OCI-LY3 (cell line): ENCODE results near the gene MGP.

Experiments used
- H2AFZ ChIP-seq: fragments of 200-600, 300-600 bp; shearing (Covaris generic); 2 replicates; pipeline ENCODE4 v1.6.0; 2014; ENCODE audit warnings: antibody characterized with exemption, low read depth, low read length
- H3K27ac ChIP-seq: fragments of 200-600, 300-600 bp; sonication (generic); 2 replicates; pipeline ENCODE4 v1.5.1; 2014; ENCODE audit warnings: mild to moderate bottlenecking, low read length, moderate library complexity, mixed read lengths
- H3K27me3 ChIP-seq: fragments of 200-600, 300-600 bp; sonication (generic); 2 replicates; pipeline ENCODE4 v1.6.1; 2014; ENCODE audit warnings: low read depth, low read length, mixed read lengths
- H3K36me3 ChIP-seq: fragments of 200-600, 300-600 bp; sonication (generic); replicated peaks from 2 replicates; pipeline ENCODE3; 2014; ENCODE audit warnings: low read depth, low read length, mixed read lengths
- H3K4me1 ChIP-seq: fragments of 300-600, 200-600 bp; sonication (generic); 2 replicates; pipeline ENCODE4 v1.6.1; 2014; ENCODE audit warnings: low read length, mixed read lengths
- H3K4me2 ChIP-seq: fragments of 200-600, 300-600 bp; sonication (generic); 2 replicates; pipeline ENCODE4 v1.6.1; 2014; ENCODE audit warnings: low read length, mixed read lengths
- H3K4me3 ChIP-seq: fragments of 300-600, 200-600 bp; sonication (generic); 2 replicates; pipeline ENCODE4 v1.5.1; 2014; ENCODE audit warnings: antibody characterized with exemption, mild to moderate bottlenecking, low read length, moderate library complexity
- H3K79me2 ChIP-seq: fragments of 300-600, 200-600 bp; shearing (Covaris generic); 2 replicates; pipeline ENCODE4 v1.6.1; 2014; ENCODE audit warnings: mild to moderate bottlenecking, low read length, mixed read lengths
- H3K9ac ChIP-seq: fragments of 300-600, 200-600 bp; shearing (Covaris generic); 2 replicates; pipeline ENCODE4 v1.6.0; 2014; ENCODE audit warnings: mild to moderate bottlenecking, low read length, moderate library complexity
- H3K9me3 ChIP-seq: fragments of 200-600, 300-600 bp; shearing (Covaris generic); 2 replicates; pipeline ENCODE4 v1.6.1; 2014; ENCODE audit warnings: low read length, mixed read lengths; ENCODE audit not compliant: insufficient read depth
- H4K20me1 ChIP-seq: fragments of 200-600, 300-600 bp; sonication (generic); 2 replicates; pipeline ENCODE4 v1.6.1; 2016; ENCODE audit warnings: low read length, mixed read lengths; ENCODE audit not compliant: insufficient read depth
- EZH2phosphoT487 ChIP-seq: fragments of 200-600 bp; shearing (Covaris generic); IDR thresholded peaks from 2 replicates; pipeline ENCODE4 v1.6.1; 2018; ENCODE audit warnings: antibody characterized with exemption, mixed run types, low read depth
- TF ChIP-seq, protein P1 (sequence below): fragments of 200-600, 300-600 bp; sonication (generic); IDR thresholded peaks from 2 replicates; pipeline ENCODE4 v1.5.1; 2014; ENCODE audit warnings: antibody characterized with exemption, low read length, low read depth

The MGP gene

GRCh38 chr12:14842315-14842714, 43.3 kb downstream of the MGP start:
- Histone ChIP-seq H3K27ac (no peak overlapping the region), H3K27me3 (no peaks in the 10 kb centered on the region), H3K79me2 (no peaks in the 10 kb centered on the region), H3K36me3 (no peaks in the 10 kb centered on the region), H3K9ac (no peak overlapping the region), H2AFZ (no peak overlapping the region), H4K20me1 (no peaks in the 10 kb centered on the region), H3K4me3 (no peak overlapping the region), H3K4me2 (no peak overlapping the region), H3K9me3 (no peaks in the 10 kb centered on the region), H3K4me1 (no peaks in the 10 kb centered on the region; the same call in 1 of the 2 replicates)
- no peak for TF ChIP-seq EZH2phosphoT487
- TF ChIP-seq, protein P1, sequence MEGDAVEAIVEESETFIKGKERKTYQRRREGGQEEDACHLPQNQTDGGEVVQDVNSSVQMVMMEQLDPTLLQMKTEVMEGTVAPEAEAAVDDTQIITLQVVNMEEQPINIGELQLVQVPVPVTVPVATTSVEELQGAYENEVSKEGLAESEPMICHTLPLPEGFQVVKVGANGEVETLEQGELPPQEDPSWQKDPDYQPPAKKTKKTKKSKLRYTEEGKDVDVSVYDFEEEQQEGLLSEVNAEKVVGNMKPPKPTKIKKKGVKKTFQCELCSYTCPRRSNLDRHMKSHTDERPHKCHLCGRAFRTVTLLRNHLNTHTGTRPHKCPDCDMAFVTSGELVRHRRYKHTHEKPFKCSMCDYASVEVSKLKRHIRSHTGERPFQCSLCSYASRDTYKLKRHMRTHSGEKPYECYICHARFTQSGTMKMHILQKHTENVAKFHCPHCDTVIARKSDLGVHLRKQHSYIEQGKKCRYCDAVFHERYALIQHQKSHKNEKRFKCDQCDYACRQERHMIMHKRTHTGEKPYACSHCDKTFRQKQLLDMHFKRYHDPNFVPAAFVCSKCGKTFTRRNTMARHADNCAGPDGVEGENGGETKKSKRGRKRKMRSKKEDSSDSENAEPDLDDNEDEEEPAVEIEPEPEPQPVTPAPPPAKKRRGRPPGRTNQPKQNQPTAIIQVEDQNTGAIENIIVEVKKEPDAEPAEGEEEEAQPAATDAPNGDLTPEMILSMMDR: no peak

GRCh38 chr12:14841761-14842160, 43.9 kb downstream of the MGP start:
- Histone ChIP-seq H3K9me3 (no peaks in the 10 kb centered on the region), H4K20me1 (no peaks in the 10 kb centered on the region), H3K4me3 (no peak overlapping the region), H3K27me3 (no peaks in the 10 kb centered on the region), H3K36me3 (no peaks in the 10 kb centered on the region), H3K27ac (no peak overlapping the region), H2AFZ (no peak overlapping the region), H3K9ac (no peak overlapping the region), H3K4me1 (no peaks in the 10 kb centered on the region; the same call in 1 of the 2 replicates), H3K79me2 (no peaks in the 10 kb centered on the region), H3K4me2 (no peak overlapping the region)
- TF ChIP-seq, protein P1: no peak
- no peak for TF ChIP-seq EZH2phosphoT487

GRCh38 chr12:14840616-14841015, 45.0 kb downstream of the MGP start:
- TF ChIP-seq, protein P1: no peak
- no peak for TF ChIP-seq EZH2phosphoT487
- no peak overlapping the region for H3K4me2 ChIP-seq
- no peaks in the 10 kb centered on the region for H3K36me3 ChIP-seq
- no peak overlapping the region for H2AFZ ChIP-seq
- H3K79me2 ChIP-seq: no peaks in the 10 kb centered on the region
- no peak overlapping the region for H3K27ac ChIP-seq
- H4K20me1 ChIP-seq: no peaks in the 10 kb centered on the region
- no peak overlapping the region for H3K9ac ChIP-seq
- H3K4me3 ChIP-seq: no peak overlapping the region
- H3K27me3 ChIP-seq: no peaks in the 10 kb centered on the region
- H3K9me3 ChIP-seq: no peaks in the 10 kb centered on the region
- H3K4me1 ChIP-seq: no peaks in the 10 kb centered on the region; the same call in 1 of the 2 replicates

DNA sequence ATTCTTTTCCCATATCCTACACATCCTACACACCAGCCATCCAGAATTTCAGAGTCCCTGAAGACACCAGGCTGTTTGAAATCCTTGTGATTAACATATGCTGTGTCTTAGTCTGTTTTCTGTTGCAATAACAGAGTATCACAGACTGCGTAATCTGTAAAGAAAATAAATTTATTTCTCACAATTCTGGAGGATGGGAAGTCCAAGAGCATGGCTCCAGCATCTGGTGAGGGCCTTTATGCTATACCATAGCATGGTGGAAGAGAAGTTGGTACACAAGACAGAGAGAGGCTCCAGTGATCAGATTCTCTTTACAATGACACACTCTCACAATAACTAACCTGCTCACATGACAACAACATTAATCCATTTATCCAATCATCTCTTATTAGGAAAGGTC, 46.4 kb downstream of the MGP start:
- no peak for TF ChIP-seq EZH2phosphoT487
- TF ChIP-seq, protein P1: no peak
- Histone ChIP-seq H3K79me2 (no peaks in the 10 kb centered on the region), H3K27ac (no peak overlapping the region), H2AFZ (no peak overlapping the region), H4K20me1 (no peaks in the 10 kb centered on the region), H3K27me3 (no peaks in the 10 kb centered on the region), H3K9me3 (no peaks in the 10 kb centered on the region), H3K36me3 (no peaks in the 10 kb centered on the region), H3K9ac (no peak overlapping the region), H3K4me2 (no peak overlapping the region), H3K4me1 (peaks cover 5% of the 10 kb centered on the region), H3K4me3 (no peak overlapping the region)
